Vagina (tissue), 2 donors: ENCODE data around the gene PAQR5.

Experiments used
- CTCF ChIP-seq, 3 experiments: fragments of 450-650 bp in 2 of 3; fragments of 200-600 bp in 1 of 3; sonication (generic) in 1 of 3; IDR thresholded peaks; one replicate each; pipeline ENCODE4 v1.5.1; 2017 to 2019; ENCODE audit warnings: antibody characterized with exemption in 3 of 3, mild to moderate bottlenecking in 2 of 3, moderate library complexity in 2 of 3
- POLR2A ChIP-seq, 2 donors: fragments of 450-650 bp; IDR thresholded peaks; one replicate each; pipeline ENCODE4 v1.6.1; 2017; ENCODE audit warnings: antibody characterized with exemption in 2 of 2, mild to moderate bottlenecking in 2 of 2, moderate library complexity in 2 of 2

GRCh38 chr15:69386284-69386683 lies 87.6 kb downstream of the PAQR5 start:
- no peak for TF ChIP-seq CTCF (IDR thresholded peaks at IDR 0.05)
- no peak for TF ChIP-seq POLR2A (IDR thresholded peaks at IDR 0.05)
